ENCODE data around the gene BCAR3. TPM values are rescaled to one million over a fixed set of nuclear protein-coding genes. Genes with fewer than 3 reads are reported as not detected.
A peak's percentile ranks its signal among the peaks of the same experiment; 100 is the strongest.

Gene BCAR3
- total and polyA plus RNA-seq, 4 donors = 12.2 to 33.3 (median 18.2) TPM

- no peak overlapping the region for H3K9ac ChIP-seq (ENCODE audit: insufficient read depth in 1 of 2, low read length in 2 of 2)
- TF ChIP-seq, protein P1, sequence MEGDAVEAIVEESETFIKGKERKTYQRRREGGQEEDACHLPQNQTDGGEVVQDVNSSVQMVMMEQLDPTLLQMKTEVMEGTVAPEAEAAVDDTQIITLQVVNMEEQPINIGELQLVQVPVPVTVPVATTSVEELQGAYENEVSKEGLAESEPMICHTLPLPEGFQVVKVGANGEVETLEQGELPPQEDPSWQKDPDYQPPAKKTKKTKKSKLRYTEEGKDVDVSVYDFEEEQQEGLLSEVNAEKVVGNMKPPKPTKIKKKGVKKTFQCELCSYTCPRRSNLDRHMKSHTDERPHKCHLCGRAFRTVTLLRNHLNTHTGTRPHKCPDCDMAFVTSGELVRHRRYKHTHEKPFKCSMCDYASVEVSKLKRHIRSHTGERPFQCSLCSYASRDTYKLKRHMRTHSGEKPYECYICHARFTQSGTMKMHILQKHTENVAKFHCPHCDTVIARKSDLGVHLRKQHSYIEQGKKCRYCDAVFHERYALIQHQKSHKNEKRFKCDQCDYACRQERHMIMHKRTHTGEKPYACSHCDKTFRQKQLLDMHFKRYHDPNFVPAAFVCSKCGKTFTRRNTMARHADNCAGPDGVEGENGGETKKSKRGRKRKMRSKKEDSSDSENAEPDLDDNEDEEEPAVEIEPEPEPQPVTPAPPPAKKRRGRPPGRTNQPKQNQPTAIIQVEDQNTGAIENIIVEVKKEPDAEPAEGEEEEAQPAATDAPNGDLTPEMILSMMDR (IDR thresholded peaks at IDR 0.05; ENCODE audit: control extremely low read depth, extremely low read depth) = no peak
- ATAC-seq (ENCODE audit: insufficient read depth, low FRiP score) = no peak
These were observed 104.9 kb downstream of the BCAR3 start for GRCh38 chr1:93576746-93577145.

GRCh38 chr1:93576346-93576745 is 105.3 kb downstream of the BCAR3 start:
- Histone ChIP-seq H3K27ac (ENCODE audit: low read depth in 1 of 2, low read length in 1 of 2) (no peak overlapping the region), H3K4me3 (no peak overlapping the region), H3K36me3 (ENCODE audit: control insufficient read depth in 4 of 4, insufficient read depth in 4 of 4, low read length in 4 of 4) (peaks cover 0 to 33% (median 6%) of the 10 kb centered on the region in 4 donors), H3K9me3 (ENCODE audit: control insufficient read depth in 4 of 4, insufficient read depth in 3 of 4, low read length in 3 of 4) (no peaks in the 10 kb centered on the region), H3K9ac (ENCODE audit: insufficient read depth in 1 of 2, low read length in 2 of 2) (no peak overlapping the region), H3K4me1 (ENCODE audit: control insufficient read depth in 5 of 5, insufficient read depth in 5 of 5, low read length in 5 of 5) (peaks cover 4 to 12% (median 6%) of the 10 kb centered on the region in 5 donors), H3K27me3 (ENCODE audit: control insufficient read depth in 3 of 3, insufficient read depth in 3 of 3, low read length in 2 of 3) (no peaks in the 10 kb centered on the region)
- TF ChIP-seq, protein P1 (IDR thresholded peaks at IDR 0.05; ENCODE audit: control extremely low read depth, extremely low read depth) = no peak
- 73 to 93% methylated on average over 9 of the region's 9 CpGs for WGBS, 2 donors
- DNase-seq (peak; percentile 72 to 87 (median 82)), ATAC-seq (ENCODE audit: insufficient read depth, low FRiP score) (no peak)

More at GRCh38 chr1:93576746-93577145, 104.9 kb downstream of the BCAR3 start:
- H3K27ac ChIP-seq (ENCODE audit: low read depth in 1 of 2, low read length in 1 of 2) = no peak overlapping the region
- no peak for DNase-seq
- no peaks in the 10 kb centered on the region for H3K27me3 ChIP-seq (ENCODE audit: control insufficient read depth in 3 of 3, insufficient read depth in 3 of 3, low read length in 2 of 3)
- WGBS, 2 donors = 94 to 98% methylated on average over 2 of the region's 2 CpGs
- peaks cover 4 to 12% (median 6%) of the 10 kb centered on the region in 5 donors for H3K4me1 ChIP-seq (ENCODE audit: control insufficient read depth in 5 of 5, insufficient read depth in 5 of 5, low read length in 5 of 5)
- no peaks in the 10 kb centered on the region for H3K9me3 ChIP-seq (ENCODE audit: control insufficient read depth in 4 of 4, insufficient read depth in 3 of 4, low read length in 3 of 4)
- peaks cover 0 to 31% (median 6%) of the 10 kb centered on the region in 4 donors for H3K36me3 ChIP-seq (ENCODE audit: control insufficient read depth in 4 of 4, insufficient read depth in 4 of 4, low read length in 4 of 4)
- H3K4me3 ChIP-seq = no peak overlapping the region

DNA sequence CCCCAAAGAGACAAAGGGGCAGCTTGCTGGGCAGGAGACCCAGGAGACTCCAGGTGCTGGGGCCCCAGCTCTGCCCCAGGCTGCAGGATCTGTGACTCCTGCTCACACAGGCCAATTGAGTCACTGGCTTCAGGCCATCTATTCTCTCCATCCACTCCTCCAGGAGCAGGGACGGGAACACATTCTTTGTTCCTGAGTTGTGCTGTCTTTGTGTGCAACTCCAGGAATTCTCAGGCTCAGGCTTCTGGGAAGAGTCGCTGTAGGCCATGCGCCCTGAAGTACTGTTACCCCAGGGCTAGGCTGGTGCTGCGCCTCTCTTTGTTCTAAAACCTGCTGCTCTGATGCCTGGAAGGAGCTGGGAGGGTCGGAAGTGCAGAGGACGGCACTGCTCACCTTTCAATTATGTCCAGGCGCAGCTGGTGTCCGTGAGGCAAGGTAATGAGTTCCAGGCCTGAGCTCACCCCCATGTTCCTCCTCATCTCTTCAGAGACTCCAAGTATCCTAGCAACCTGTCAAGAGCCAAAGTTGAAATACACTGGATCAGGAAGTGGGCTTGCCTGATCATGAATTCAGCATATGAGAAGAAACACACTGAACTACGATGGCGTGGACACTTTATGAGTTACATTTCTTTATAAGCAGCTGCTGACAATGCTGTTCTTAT is 105.9 kb downstream of the BCAR3 start:
- TF ChIP-seq, protein P1 (IDR thresholded peaks at IDR 0.05; ENCODE audit: control extremely low read depth, extremely low read depth) = no peak
- H3K27ac ChIP-seq (ENCODE audit: low read depth in 1 of 2, low read length in 1 of 2) = no peak overlapping the region
- no peaks in the 10 kb centered on the region for H3K27me3 ChIP-seq (ENCODE audit: control insufficient read depth in 3 of 3, insufficient read depth in 3 of 3, low read length in 2 of 3)
- peaks cover 0 to 33% (median 6%) of the 10 kb centered on the region in 4 donors for H3K36me3 ChIP-seq (ENCODE audit: control insufficient read depth in 4 of 4, insufficient read depth in 4 of 4, low read length in 4 of 4)
- H3K9me3 ChIP-seq (ENCODE audit: control insufficient read depth in 4 of 4, insufficient read depth in 3 of 4, low read length in 3 of 4) = no peaks in the 10 kb centered on the region
- 91 to 92% methylated on average over 10 of the region's 10 CpGs for WGBS, 2 donors
- peaks cover 4 to 12% (median 6%) of the 10 kb centered on the region in 5 donors for H3K4me1 ChIP-seq (ENCODE audit: control insufficient read depth in 5 of 5, insufficient read depth in 5 of 5, low read length in 5 of 5)
- no peak overlapping the region for H3K4me3 ChIP-seq
- ATAC-seq (ENCODE audit: insufficient read depth, low FRiP score) (no peak), DNase-seq (no peak)
- no peak overlapping the region for H3K9ac ChIP-seq (ENCODE audit: insufficient read depth in 1 of 2, low read length in 2 of 2)
